Measurements from ENCODE around the gene SNRNP48.

SNRNP48 gene

DNA sequence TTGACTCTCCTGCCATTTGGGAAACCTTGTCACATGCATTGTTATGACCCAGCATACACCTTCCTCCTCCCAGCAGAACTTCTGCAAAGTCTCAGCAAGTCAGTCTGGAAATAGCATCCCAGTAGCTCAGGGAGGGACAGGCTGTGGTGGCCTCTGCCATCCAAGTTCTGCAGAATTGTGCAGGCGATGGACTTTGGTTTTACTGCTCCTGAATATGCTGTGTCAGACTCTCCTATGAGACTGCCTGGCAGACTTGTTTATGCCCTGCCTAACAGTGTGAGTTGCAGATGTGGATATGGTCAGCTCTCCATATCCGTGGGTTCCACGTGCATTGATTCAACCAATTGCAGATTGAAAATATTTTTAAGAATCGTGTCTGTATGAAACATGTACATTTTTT lies 52.8 kb downstream of the SNRNP48 start:
- DNase-seq: no peak

DNA sequence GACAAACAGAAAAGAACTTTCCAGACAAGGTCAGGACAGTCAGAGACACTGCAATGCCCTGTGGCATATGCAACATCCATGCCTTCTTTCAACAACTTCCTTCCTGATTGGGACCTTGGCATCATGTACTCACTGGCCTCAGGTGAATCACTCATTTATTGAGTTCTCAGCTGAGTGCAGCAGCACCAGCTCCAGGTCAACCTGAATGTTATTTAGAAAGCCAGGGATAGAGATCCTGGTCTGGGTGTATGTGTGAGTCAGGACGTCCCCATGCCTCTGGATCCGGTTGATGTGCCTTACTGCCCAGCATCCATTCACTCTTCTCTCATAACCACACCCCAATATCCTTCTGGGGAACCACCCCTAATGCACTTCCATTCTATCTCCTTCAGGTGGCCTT lies 54.4 kb downstream of the SNRNP48 start:
- DNase-seq: no peak

GRCh38 chr6:7646394-7646793 lies 56.4 kb downstream of the SNRNP48 start:
- no peak for DNase-seq

DNA sequence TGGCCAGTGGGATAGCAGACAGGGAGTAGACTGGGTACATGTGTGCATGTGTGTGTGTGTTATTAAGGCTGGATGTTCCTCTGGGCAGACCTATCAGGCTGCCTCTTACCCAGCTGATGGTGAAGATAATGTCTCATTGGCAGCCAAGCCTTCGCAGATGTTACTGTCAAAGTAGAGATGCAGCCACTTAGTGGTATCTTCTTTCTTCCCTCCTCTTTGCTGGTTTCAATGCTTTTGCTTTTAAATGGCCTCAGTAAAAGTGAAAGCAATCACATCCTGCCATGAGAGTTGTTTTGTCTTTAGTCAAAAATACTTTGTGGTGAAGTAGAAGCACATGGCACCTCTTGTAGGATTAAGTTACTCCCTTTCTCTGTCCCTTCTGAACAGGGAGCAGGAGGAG lies 57.5 kb downstream of the SNRNP48 start:
- no peak for DNase-seq

DNA sequence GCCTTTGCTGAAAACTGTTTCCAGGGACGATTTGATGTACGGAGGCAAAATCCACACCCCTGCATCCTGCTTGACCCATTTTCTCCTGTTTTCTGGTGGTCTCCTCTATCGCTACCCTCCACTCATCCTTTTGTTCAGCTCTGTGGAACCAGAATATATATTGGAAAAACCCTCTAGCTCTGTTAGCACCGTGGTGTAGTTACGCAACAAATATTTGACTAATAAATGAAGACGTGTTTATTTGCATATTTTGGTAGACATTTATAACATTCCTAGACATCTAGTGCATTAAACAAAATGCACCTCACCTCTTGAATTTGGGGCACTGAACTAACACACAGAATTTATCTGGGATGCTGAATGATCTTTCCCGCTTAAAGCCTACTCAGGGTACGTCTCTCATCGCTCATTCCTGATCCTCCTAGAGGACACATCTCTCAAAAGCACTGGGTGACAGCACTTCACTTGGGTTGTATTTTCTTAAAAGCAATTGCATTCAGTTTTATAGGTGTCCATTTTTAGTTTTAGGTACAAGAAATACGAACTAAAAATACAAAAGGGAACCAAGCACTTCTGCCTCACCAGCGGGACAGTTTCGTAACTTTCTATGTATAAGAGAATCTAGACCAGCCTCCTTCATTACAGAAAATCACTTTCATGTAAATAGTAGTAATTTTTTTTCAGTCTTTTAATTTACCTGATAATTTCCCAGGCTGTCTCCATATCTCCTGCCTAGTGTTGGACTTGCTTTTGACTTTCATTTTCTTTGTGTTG lies 59.2 kb downstream of the SNRNP48 start:
- DNase-seq: no peak

- DNase-seq: no peak
These were observed 60.9 kb downstream of the SNRNP48 start for GRCh38 chr6:7650878-7651277.

- DNase-seq: no peak
These were observed 63.0 kb downstream of the SNRNP48 start for GRCh38 chr6:7652957-7653356.

DNA sequence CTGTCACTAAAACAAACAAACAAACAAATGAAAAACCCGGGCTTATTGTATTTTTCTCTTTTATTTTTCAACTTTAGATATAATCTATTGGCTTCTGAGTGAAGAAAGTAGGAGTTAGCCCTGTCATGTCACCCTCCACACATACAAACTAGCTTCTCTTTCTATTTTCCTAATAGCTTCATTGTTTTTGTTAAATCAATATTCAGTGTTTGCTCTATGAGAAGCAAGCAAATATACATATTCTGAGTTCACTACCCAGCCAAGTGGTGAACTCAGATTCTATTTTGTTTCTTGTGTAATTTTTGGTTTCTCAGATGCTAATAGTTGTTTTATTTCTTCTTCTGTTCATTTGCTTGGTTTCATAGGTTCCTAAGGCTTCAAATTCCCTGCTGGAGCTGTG lies 66.4 kb downstream of the SNRNP48 start:
- no peak for DNase-seq

GRCh38 chr6:7658543-7658942 lies 68.5 kb downstream of the SNRNP48 start:
- no peak for DNase-seq

DNA sequence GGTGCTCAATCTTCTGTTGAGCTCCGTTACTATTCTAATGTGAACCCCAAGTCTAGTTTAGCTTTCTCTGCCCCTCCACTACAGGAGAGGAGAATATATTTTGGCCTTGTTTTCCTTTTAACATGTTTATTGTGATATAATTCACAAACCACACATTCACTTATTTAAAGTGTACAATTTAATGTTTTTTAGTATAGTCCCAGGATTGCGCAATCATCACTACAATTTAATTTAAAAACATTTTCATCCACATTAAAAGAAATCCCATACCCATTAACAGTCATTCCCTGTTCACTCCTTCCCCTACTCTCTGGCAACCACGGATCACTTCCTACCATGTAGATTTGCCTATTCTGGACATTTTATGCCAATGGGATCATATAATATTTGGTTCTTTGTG lies 71.4 kb downstream of the SNRNP48 start:
- DNase-seq: no peak
